Erythroblast (primary cell): Measurements from ENCODE around the gene CHRM3.

Source experiments
- GATA1 ChIP-seq: IDR thresholded peaks from 2 replicates; pipeline ENCODE4 v1.6.1; 2011; ENCODE audit warnings: low read depth, mild to moderate bottlenecking, control low read depth, low read length, moderate library complexity
- POLR2A ChIP-seq: IDR thresholded peaks from 2 replicates; pipeline ENCODE4 v1.6.1; 2011; ENCODE audit warnings: mild to moderate bottlenecking, low read length

DNA sequence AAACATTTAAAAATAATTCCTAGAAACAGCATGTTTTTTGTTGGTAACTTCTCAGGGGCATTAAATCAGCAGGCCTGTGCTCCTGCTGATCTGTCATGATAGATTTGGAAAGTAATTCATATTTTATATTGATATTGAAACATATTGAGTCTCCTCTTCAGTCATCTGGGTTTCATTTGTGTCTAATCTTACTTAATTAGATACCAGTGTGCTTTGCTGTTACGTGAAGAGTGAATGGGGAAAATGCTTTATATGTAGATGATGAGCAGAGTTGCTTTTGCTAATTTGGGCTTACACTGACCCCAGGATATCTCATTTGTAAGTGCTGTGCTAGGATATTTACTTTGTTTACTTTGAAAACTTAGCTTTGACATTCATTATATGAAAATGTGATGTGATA lies 45.9 kb downstream of the CHRM3 start:
- no peak for TF ChIP-seq POLR2A
- no peak for TF ChIP-seq GATA1
